Stimulated activated naive CD8-positive, alpha-beta T cell treated with anti-CD3 and anti-CD28 coated beads, Interleukin-15, Interleukin-2, amounts not matched to agents 100 ng/mL and 50 ng/mL, for 24 hours (primary cell): ENCODE measurements around the gene RNF152.
"Not testable (repeated sequence)": the region's sequence is repeated elsewhere in the genome, so short reads cannot be mapped to it uniquely, and the experiment has no call there.

Experiments
- H3K27ac Mint-ChIP-seq: one replicate; pipeline ENCODE4 v1.8.0; 2021; ENCODE audit warnings: mild to moderate bottlenecking, mixed read lengths
- H3K27me3 Mint-ChIP-seq: one replicate; pipeline ENCODE4 v1.8.0; 2021; ENCODE audit warnings: mixed read lengths
- H3K36me3 Mint-ChIP-seq: one replicate; pipeline ENCODE4 v1.8.0; 2021; ENCODE audit warnings: low read depth, mixed read lengths
- H3K4me1 Mint-ChIP-seq: one replicate; pipeline ENCODE4 v1.8.0; 2021; ENCODE audit warnings: low read depth, mixed read lengths
- H3K4me3 Mint-ChIP-seq: one replicate; pipeline ENCODE4 v1.8.0; 2021; ENCODE audit warnings: mild to moderate bottlenecking, mixed read lengths
- H3K9me3 Mint-ChIP-seq: one replicate; pipeline ENCODE4 v1.8.0; 2021; ENCODE audit warnings: mixed read lengths

The RNF152 gene

DNA sequence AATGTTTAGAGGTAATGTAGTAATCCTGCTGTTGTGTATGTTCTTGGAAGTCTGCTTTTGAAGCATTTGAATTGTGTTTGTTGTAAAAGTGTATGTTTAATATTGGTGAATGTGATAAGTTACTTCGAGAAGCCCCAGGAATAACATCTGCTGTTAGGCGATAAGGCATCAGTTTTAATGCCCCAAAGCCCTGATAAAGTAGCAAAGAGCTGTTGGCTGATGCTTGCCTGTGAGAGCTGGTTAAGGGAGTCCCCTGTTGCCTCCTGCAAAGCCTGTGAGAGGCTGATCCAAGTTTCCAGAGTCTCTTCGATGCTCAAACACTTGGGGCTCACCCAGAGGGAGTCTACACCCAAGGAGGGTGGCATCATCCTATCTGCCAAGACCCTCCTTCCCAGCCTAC lies 110.3 kb downstream of the RNF152 start:
- Mint-ChIP-seq H3K9me3 (peaks cover 13% of the 10 kb centered on the region), H3K4me1 (no peaks in the 10 kb centered on the region), H3K36me3 (no peaks in the 10 kb centered on the region), H3K4me3 (no peak overlapping the region), H3K27me3 (peaks cover 3% of the 10 kb centered on the region), H3K27ac (no peak overlapping the region)

DNA sequence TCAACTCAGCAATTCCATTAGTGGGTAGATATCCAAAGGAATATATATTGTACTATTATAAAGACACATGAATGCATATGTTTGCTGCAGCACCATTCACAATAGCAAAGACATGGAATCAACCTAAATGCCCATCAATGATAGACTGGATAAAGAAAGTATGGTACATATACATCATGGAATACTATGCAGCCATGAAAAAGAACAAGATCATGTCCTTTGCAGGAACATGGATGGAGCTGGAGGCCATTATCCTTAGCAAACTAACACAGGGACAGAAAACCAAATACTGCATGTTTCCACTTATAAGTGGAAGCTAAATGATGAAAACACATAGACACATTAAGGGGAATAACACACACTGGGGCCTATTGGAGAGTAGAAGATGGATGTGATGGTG lies 116.6 kb downstream of the RNF152 start:
- H3K9me3 Mint-ChIP-seq, result peaks cover 18% of the 10 kb centered on the region
- not testable (repeated sequence) for H3K27ac Mint-ChIP-seq, H3K4me1 Mint-ChIP-seq, H3K36me3 Mint-ChIP-seq, H3K27me3 Mint-ChIP-seq, H3K4me3 Mint-ChIP-seq

DNA sequence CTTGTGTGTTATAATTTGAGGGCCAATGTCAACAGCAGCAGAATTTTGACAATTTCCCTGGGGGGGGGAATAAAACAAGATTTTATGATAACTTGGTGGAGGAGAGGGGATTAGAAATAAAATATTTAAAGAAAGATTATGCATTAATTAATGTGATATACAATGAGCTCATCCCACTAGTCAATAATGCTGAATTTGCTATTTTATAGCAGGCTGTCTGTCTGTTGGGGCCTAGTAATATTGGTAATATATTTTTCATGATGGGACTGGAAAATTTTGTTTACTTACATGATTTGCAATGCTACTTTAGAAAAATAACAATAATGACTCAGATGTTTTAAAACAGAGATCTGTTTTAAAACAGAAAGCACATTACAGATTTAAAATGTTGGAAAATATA lies 118.0 kb downstream of the RNF152 start:
- Mint-ChIP-seq H3K9me3 (peaks cover 18% of the 10 kb centered on the region), H3K4me3 (no peak overlapping the region), H3K4me1 (no peaks in the 10 kb centered on the region), H3K36me3 (peaks cover 9% of the 10 kb centered on the region), H3K27ac (no peak overlapping the region), H3K27me3 (peaks cover 4% of the 10 kb centered on the region)

DNA sequence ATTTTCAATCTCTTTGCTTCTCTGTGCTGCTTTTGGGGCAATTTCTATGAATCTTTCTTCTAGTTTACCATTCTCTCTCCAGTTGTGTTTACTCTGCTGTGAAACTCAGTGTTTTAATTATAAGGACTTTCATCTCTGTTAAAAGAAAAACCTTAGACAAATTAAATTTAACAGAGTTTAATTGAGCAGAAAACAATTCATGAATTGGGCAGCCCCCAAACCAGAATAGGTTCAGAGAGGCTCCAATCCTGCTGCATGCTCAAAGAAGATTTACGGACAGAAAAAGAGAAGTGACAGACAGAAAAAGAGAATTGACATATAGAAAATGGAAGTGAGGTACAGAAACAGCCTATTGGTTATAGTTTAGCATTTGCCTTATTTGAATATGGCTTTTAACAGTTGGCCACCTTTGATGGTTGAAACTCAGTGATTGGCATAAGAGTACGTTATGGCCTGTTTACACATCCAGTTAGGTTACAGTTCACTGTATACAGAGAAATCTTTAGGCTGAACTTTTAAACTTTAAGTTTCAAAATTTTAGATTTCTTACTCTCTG lies 120.4 kb downstream of the RNF152 start:
- Mint-ChIP-seq H3K4me3 (no peak overlapping the region), H3K9me3 (peaks cover 11% of the 10 kb centered on the region), H3K36me3 (peaks cover 9% of the 10 kb centered on the region), H3K27ac (no peak overlapping the region), H3K4me1 (no peaks in the 10 kb centered on the region), H3K27me3 (peaks cover 16% of the 10 kb centered on the region)

DNA sequence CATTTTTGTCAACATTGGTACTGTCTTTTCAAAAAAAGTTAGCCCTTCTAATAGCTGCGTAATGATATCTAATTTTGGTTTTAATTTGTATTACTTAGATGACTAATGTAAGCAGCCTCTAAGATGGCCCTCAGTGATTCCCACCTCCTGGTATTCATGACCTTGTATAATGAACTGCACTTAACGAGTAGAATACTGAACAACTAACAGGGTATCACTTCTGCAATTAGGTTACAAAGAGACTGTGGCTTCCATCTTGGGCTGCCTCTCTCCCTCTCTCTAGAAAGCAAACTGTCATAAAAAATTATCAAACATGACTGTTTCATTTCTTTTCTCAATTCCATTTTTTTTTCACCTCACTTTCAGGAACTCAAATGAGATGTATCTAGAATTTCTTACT lies 120.9 kb downstream of the RNF152 start:
- Mint-ChIP-seq H3K27me3 (peaks cover 19% of the 10 kb centered on the region), H3K9me3 (peaks cover 11% of the 10 kb centered on the region), H3K36me3 (peaks cover 9% of the 10 kb centered on the region), H3K4me1 (no peaks in the 10 kb centered on the region), H3K4me3 (no peak overlapping the region), H3K27ac (no peak overlapping the region)

DNA sequence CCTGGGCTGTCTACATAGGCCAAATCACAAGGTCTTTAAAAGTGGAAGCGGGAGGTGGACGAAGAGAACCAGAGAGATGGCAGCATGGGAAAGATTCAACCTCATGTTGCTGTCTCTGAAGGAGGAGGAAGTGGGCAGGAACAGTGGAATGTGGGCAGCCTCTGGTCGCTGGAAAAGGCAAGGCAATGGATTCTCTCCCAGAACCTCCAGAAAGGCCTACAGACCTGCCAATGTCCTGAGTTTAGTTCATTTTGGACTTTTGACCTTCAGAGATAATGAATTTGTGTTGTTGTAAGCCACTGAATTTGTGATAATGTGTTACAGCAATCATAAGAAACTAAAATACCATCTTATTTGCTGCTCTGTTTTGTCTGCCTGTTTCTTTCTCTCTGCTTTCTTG lies 122.5 kb downstream of the RNF152 start:
- Mint-ChIP-seq H3K27me3 (peaks cover 21% of the 10 kb centered on the region), H3K36me3 (no peaks in the 10 kb centered on the region), H3K27ac (no peak overlapping the region), H3K9me3 (no peaks in the 10 kb centered on the region), H3K4me3 (no peak overlapping the region), H3K4me1 (peaks cover 2% of the 10 kb centered on the region)

DNA sequence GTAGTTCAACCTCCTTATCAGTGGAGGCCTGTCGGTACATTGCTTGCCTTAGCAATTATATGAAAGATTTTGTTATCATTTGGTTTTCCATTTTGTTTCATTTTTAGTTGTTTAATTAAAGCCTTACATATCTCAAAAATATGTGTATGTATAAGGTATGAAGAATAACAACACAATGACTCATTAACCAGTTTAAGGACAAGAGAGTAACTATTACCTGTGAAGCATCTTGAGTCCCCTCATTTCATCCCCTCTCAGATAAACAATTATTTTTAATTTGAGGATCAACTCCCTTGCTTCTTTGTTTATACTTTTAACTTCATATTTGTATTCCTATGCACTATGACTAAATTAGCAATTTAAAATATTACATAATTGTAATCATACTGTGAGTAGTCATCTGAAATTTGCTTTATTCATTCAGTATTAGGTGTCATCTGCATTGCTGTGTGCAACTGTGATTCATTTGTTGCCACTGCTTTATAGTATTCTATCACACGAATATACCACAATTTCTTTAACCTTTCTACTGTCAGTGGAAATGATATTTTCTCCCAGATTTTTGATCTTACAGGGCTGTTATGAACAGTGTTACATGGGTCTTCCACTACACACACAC lies 126.4 kb downstream of the RNF152 start:
- Mint-ChIP-seq H3K4me1 (peaks cover 18% of the 10 kb centered on the region), H3K9me3 (no peaks in the 10 kb centered on the region), H3K36me3 (no peaks in the 10 kb centered on the region), H3K4me3 (no peak overlapping the region), H3K27ac (no peak overlapping the region), H3K27me3 (peaks cover 43% of the 10 kb centered on the region)

DNA sequence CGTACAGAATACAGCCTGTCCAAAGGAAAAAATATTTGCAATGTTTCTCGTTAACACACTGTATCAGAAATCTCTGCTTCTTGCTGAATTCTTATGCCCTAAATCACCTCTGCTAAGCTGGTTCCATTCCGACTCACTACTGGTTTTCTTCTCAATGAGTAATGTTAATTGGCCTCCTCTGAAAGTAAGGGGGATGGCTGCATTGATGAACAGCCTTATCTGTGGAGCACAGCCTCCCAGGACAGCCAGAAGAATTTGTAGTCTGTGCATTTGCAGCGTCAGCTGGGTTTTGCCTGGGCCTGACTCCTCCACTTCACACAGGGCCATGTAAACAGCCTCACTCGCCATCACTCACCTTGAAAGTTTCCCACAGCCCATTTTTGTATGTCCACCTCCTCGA lies 127.7 kb downstream of the RNF152 start:
- Mint-ChIP-seq H3K9me3 (no peaks in the 10 kb centered on the region), H3K4me1 (peaks cover 18% of the 10 kb centered on the region), H3K4me3 (no peak overlapping the region), H3K36me3 (no peaks in the 10 kb centered on the region), H3K27me3 (peaks cover 47% of the 10 kb centered on the region), H3K27ac (no peak overlapping the region)

DNA sequence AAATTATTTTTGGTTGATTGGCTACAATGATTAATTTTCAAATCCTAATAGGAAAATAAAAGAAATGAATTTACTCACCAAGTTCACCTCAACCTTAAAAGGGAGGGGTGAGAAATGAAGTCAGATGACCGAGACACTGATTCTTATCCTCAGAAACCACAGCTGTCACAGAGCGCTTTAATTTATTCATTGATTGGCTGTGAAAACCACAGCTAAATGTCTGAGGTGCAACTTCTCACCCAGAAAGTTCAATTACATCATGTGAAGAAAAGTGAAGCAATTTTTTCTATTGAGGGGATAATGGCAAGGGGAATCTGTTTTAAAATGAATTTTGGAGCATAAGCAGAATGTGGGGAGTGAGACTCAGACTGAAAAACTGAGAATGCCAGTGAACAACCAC lies 128.4 kb downstream of the RNF152 start:
- Mint-ChIP-seq H3K9me3 (no peaks in the 10 kb centered on the region), H3K27ac (peak overlapping the region; percentile 76), H3K4me3 (peak overlapping the region; percentile 32), H3K36me3 (no peaks in the 10 kb centered on the region), H3K27me3 (peaks cover 47% of the 10 kb centered on the region), H3K4me1 (peaks cover 18% of the 10 kb centered on the region)

DNA sequence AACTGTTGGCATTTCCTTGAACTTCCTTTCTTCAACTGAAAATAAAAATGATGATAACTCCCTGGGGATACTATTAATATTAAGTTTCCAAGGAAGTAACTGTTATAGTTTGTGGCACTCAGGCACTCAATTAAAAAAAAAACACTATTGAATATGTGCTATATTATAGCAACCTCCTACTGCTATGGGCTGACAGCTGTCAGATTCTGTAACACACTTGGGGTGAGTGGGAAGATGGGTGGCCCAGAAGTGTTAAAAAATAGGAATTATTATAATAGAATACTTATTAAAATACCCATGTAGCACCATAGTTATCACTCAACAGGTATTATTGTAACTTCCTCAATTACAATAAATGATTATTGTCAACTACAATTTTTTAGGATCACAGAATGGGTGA lies 130.9 kb downstream of the RNF152 start:
- no peaks in the 10 kb centered on the region for H3K9me3 Mint-ChIP-seq
- H3K27ac Mint-ChIP-seq, result no peak overlapping the region
- no peaks in the 10 kb centered on the region for H3K36me3 Mint-ChIP-seq
- no peak overlapping the region for H3K4me3 Mint-ChIP-seq
- H3K4me1 Mint-ChIP-seq, result peaks cover 18% of the 10 kb centered on the region
- H3K27me3 Mint-ChIP-seq, result peaks cover 45% of the 10 kb centered on the region
